HCT116 (cell line): Measurements from ENCODE around the gene FLNB. TPM values are rescaled to one million over a fixed set of nuclear protein-coding genes. Genes with fewer than 3 reads are reported as not detected.

Source experiments
- ATAC-seq: fragments of 200-7000 bp; cut with Tn5 transposase; 2 replicates; pipeline ENCODE4 v1.9.1; 2020; ENCODE audit warnings: mild to moderate bottlenecking, moderate library complexity
- BruUV-seq: library from RNA; stranded (reverse); fragments of 400-500 nt; replicated peaks from 2 replicates; lab custom pipeline; 2021; lab: Mats Ljungman, UMichigan
- CTCF ChIA-PET: fragments of 300-600 bp; sonication (Branson Sonifier 250); formaldehyde crosslinking; loops from one replicate; lab custom pipeline; 2021; ENCODE audit warnings: antibody characterized with exemption; lab: Charles Lee
- POLR2A ChIA-PET: fragments of 300-600, 350-600 bp; sonication (Branson Sonifier 250); formaldehyde crosslinking; loops from one replicate; lab custom pipeline; 2021; ENCODE audit warnings: antibody characterized with exemption; lab: Charles Lee
- RAD21 ChIA-PET, 2 experiments: fragments of 300-600 bp; sonication (Branson Sonifier 250); formaldehyde crosslinking; loops; one replicate each; lab custom pipeline; 2023; ENCODE audit warnings: low total read pairs in 2 of 2; ENCODE audit not compliant: uncharacterized antibody in 2 of 2, unreplicated experiment in 2 of 2, low non-redundant PET in 1 of 2; lab: Charles Lee
- DNase-seq: peaks from one replicate; pipeline ENCODE4 v3.0.0-alpha.2; 2010; ENCODE audit warnings: low read depth, low spot score
- H2AFZ ChIP-seq: fragments of 200-600 bp; shearing (Covaris generic), sonication (generic); 2 replicates; pipeline ENCODE4 v1.6.1; 2017; ENCODE audit warnings: low read depth, mixed run types, mixed read lengths, antibody characterized with exemption, low read length; ENCODE audit not compliant: poor library complexity, severe bottlenecking
- H3K27ac ChIP-seq: 2 replicates; pipeline ENCODE4 v1.5.1; 2012; ENCODE audit warnings: low read depth, low read length
- H3K27me3 ChIP-seq: fragments of 200-600 bp; sonication (generic); 2 replicates; pipeline ENCODE4 v1.6.1; 2016; ENCODE audit warnings: mixed run types, low read length, mixed read lengths; ENCODE audit not compliant: insufficient read depth
- H3K36me3 ChIP-seq, 2 experiments: fragments of 200-500 bp in 1 of 2; fragments of 200-600 bp in 1 of 2; sonication (Bioruptor generic) in 1 of 2; sonication (generic) in 1 of 2; 2 replicates each; pipeline versions ENCODE4 v1.5.1 to v1.6.1; 2014 to 2016; ENCODE audit warnings: low read length in 2 of 2, inconsistent platforms in 1 of 2, mixed read lengths in 1 of 2, mixed run types in 1 of 2; ENCODE audit not compliant: insufficient read depth in 2 of 2, control insufficient read depth in 1 of 2
- H3K4me1 ChIP-seq, 2 experiments: fragments of 200-600 bp in 1 of 2; sonication (generic) in 1 of 2; 2 replicates each; pipeline versions ENCODE4 v1.5.1 to v1.6.1; 2012 to 2017; ENCODE audit warnings: low read length in 2 of 2, inconsistent platforms in 1 of 2, mild to moderate bottlenecking in 1 of 2, mixed read lengths in 1 of 2, mixed run types in 1 of 2, moderate library complexity in 1 of 2; ENCODE audit not compliant: insufficient read depth in 2 of 2, control insufficient read depth in 1 of 2
- H3K4me2 ChIP-seq: fragments of 200-600 bp; sonication (generic); 2 replicates; pipeline ENCODE4 v1.6.1; 2017; ENCODE audit warnings: mixed run types, low read length, mixed read lengths
- H3K4me3 ChIP-seq, 2 experiments: fragments of 200-600 bp in 1 of 2; sonication (generic) in 1 of 2; replicated peaks in 1 of 2; 2 replicates each; pipeline ENCODE4 v1.5.1; 2011 to 2016; ENCODE audit warnings: low read length in 2 of 2, control low read depth in 1 of 2, low read depth in 1 of 2, mild to moderate bottlenecking in 1 of 2, mixed read lengths in 1 of 2, mixed run types in 1 of 2
- H3K79me2 ChIP-seq: fragments of 200-600 bp; sonication (generic); 2 replicates; pipeline ENCODE4 v1.6.1; 2017; ENCODE audit warnings: mild to moderate bottlenecking, mixed run types, low read length, moderate library complexity, mixed read lengths; ENCODE audit not compliant: insufficient read depth
- H3K9ac ChIP-seq: fragments of 200-600 bp; sonication (generic); 2 replicates; pipeline ENCODE4 v1.6.1; 2016; ENCODE audit warnings: low read length, mixed read lengths
- H3K9me2 ChIP-seq: fragments of 200-600 bp; sonication (generic), shearing (Covaris generic); 2 replicates; pipeline ENCODE4 v1.6.1; 2017; ENCODE audit warnings: mixed run types, mild to moderate bottlenecking, moderate library complexity; ENCODE audit not compliant: insufficient read depth
- H3K9me3 ChIP-seq, 2 experiments: fragments of 200-500 bp in 1 of 2; fragments of 200-600 bp in 1 of 2; sonication (Bioruptor generic) in 1 of 2; sonication (generic) in 1 of 2; 2 replicates each; pipeline ENCODE4 v1.6.1; 2014 to 2017; ENCODE audit warnings: low read length in 2 of 2, mixed read lengths in 2 of 2, inconsistent platforms in 1 of 2, low read depth in 1 of 2, mild to moderate bottlenecking in 1 of 2, mixed run types in 1 of 2, moderate library complexity in 1 of 2; ENCODE audit not compliant: control insufficient read depth in 1 of 2, insufficient read depth in 1 of 2
- H4K20me1 ChIP-seq: fragments of 200-600 bp; sonication (generic), shearing (Covaris generic); 2 replicates; pipeline ENCODE4 v1.6.1; 2017; ENCODE audit warnings: mixed run types, mild to moderate bottlenecking, moderate library complexity; ENCODE audit not compliant: insufficient read depth
- ATF3 ChIP-seq: IDR thresholded peaks from 2 replicates; pipeline ENCODE4 v1.6.1; 2012
- CBX3 ChIP-seq: IDR thresholded peaks from 2 replicates; pipeline ENCODE4 v1.6.1; 2012; ENCODE audit warnings: low read depth
- CEBPB ChIP-seq: IDR thresholded peaks from 2 replicates; pipeline ENCODE4 v1.6.1; 2012; ENCODE audit warnings: low read depth
- CTCF ChIP-seq, 3 experiments: fragments of 200-600 bp in 1 of 3; sonication (generic) in 1 of 3; IDR thresholded peaks in 2 of 3; conservative IDR thresholded peaks in 1 of 3; 2 replicates each; pipeline ENCODE4 v1.5.1; 2012 to 2017; ENCODE audit warnings: low read depth in 2 of 3, low read length in 2 of 3, antibody characterized with exemption in 1 of 3, borderline replicate concordance in 1 of 3, control low read depth in 1 of 3, mild to moderate bottlenecking in 1 of 3, mixed read lengths in 1 of 3, mixed run types in 1 of 3, moderate library complexity in 1 of 3; ENCODE audit not compliant: insufficient read depth in 1 of 3
- ELF1 ChIP-seq: IDR thresholded peaks from 2 replicates; pipeline ENCODE4 v1.6.1; 2012; ENCODE audit warnings: low read depth, borderline replicate concordance
- EZH2 ChIP-seq: fragments of 200-600 bp; sonication (generic); IDR thresholded peaks from 2 replicates; pipeline ENCODE4 v1.6.1; 2017; ENCODE audit warnings: antibody characterized with exemption, mixed run types
- EZH2phosphoT487 ChIP-seq: fragments of 200-600 bp; IDR thresholded peaks from 2 replicates; pipeline ENCODE4 v1.6.1; 2018; ENCODE audit warnings: antibody characterized with exemption, borderline replicate concordance
- FOSL1 ChIP-seq: IDR thresholded peaks from 2 replicates; pipeline ENCODE4 v1.6.1; 2012; ENCODE audit warnings: low read depth
- POLR2A ChIP-seq: IDR thresholded peaks from 2 replicates; pipeline ENCODE4 v1.7.0; 2011; ENCODE audit warnings: borderline replicate concordance; ENCODE audit not compliant: insufficient read depth, insufficient read length; ENCODE audit errors: extremely low read depth
- POLR2AphosphoS5 ChIP-seq: IDR thresholded peaks from 2 replicates; pipeline ENCODE4 v1.6.1; 2011; ENCODE audit warnings: mild to moderate bottlenecking, low read depth, low read length, moderate library complexity
- RAD21 ChIP-seq: IDR thresholded peaks from 2 replicates; pipeline ENCODE4 v1.6.1; 2012; ENCODE audit warnings: low read depth, mild to moderate bottlenecking
- SIN3A ChIP-seq: IDR thresholded peaks from 2 replicates; pipeline ENCODE4 v1.6.1; 2012; ENCODE audit warnings: low read depth
- SP1 ChIP-seq: IDR thresholded peaks from 2 replicates; pipeline ENCODE4 v1.6.1; 2012; ENCODE audit warnings: low read depth
- SRF ChIP-seq: IDR thresholded peaks from 2 replicates; pipeline ENCODE4 v1.6.1; 2012; ENCODE audit warnings: low read depth
- YY1 ChIP-seq: IDR thresholded peaks from 2 replicates; pipeline ENCODE4 v1.6.1; 2011; ENCODE audit warnings: low read length, low read depth, moderate library complexity, mild to moderate bottlenecking; ENCODE audit not compliant: insufficient replicate concordance; ENCODE audit errors: extremely low read depth
- ZBTB33 ChIP-seq: IDR thresholded peaks from 2 replicates; pipeline ENCODE4 v1.6.1; 2011; ENCODE audit warnings: mild to moderate bottlenecking, low read length, moderate library complexity; ENCODE audit not compliant: insufficient replicate concordance; ENCODE audit errors: extremely low read depth
- ZFX ChIP-seq: fragments of 450-650 bp; IDR thresholded peaks from 2 replicates; pipeline ENCODE4 v1.6.1; 2017
- intact Hi-C: fragments of 100-400 bp; cut with micrococcal nuclease; formaldehyde crosslinking; loops from 2 replicates; pipeline ENCODE4 v1.10.0; 2022
- total RNA-seq: library from RNA; stranded (reverse); gene quantifications from one replicate; pipeline ENCODE4 v1.2.1, GENCODE V29; 2021; ENCODE audit not compliant: unreplicated experiment

The FLNB gene
- total RNA-seq, 1 experiment from 2014 or later: 116 TPM

GRCh38 chr3:58042947-58043707 is 34.9 kb downstream of the FLNB start:
- ChIA-PET POLR2A (interaction anchor here (0.7 kb wide), 1 partner anchor 36 kb away, joined by 3 read pairs; no protein-coding TSS in a partner anchor), CTCF (no interaction called here), RAD21 (no interaction called here)
- peaks cover 38 to 85% of the 10 kb centered on the region in 2 experiments for H3K4me1 ChIP-seq
- H3K9me3 ChIP-seq: no peaks in the 10 kb centered on the region
- no peaks in the 10 kb centered on the region for H3K9me2 ChIP-seq
- H3K27me3 ChIP-seq: no peaks in the 10 kb centered on the region
- no peak overlapping the region for H3K4me3 ChIP-seq
- no peak overlapping the region for H3K4me2 ChIP-seq
- no peaks in the 10 kb centered on the region; the same call in 1 of the 2 replicates for H4K20me1 ChIP-seq
- no peaks in the 10 kb centered on the region for H3K36me3 ChIP-seq
- H3K9ac ChIP-seq: 0 out of 2 replicates have a peak overlapping the region, but pooled peaks have one; percentile 4
- no peak overlapping the region for H2AFZ ChIP-seq
- no peak for ATAC-seq
- BruUV-seq: no TSS peak
- no peak overlapping the region for H3K27ac ChIP-seq
- TF ChIP-seq CBX3 (no peak), ZFX (no peak)
- TF ChIP-seq, all 23 proteins: peak for 0
- DNase-seq: no peak
- peaks cover 85% of the 10 kb centered on the region for H3K79me2 ChIP-seq
- intact Hi-C loops: no loop called here

GRCh38 chr3:58043933-58044332 is 35.7 kb downstream of the FLNB start:
- DNase-seq (no peak), ATAC-seq (peak; percentile 26; the same call in 1 of the 2 replicates)
- BruUV-seq: no TSS peak
- Histone ChIP-seq H3K9me3 (no peaks in the 10 kb centered on the region), H3K4me1 (peaks cover 46 to 88% of the 10 kb centered on the region in 2 experiments), H3K36me3 (no peaks in the 10 kb centered on the region), H3K4me3 (no peak overlapping the region), H3K27ac (no peak overlapping the region), H3K9me2 (no peaks in the 10 kb centered on the region), H2AFZ (no peak overlapping the region), H4K20me1 (no peaks in the 10 kb centered on the region; the same call in 1 of the 2 replicates), H3K9ac (0 out of 2 replicates have a peak overlapping the region, but pooled peaks have one; percentile 4), H3K4me2 (no peak overlapping the region), H3K79me2 (peaks cover 84% of the 10 kb centered on the region), H3K27me3 (no peaks in the 10 kb centered on the region)
- CTCF ChIA-PET: no interaction called here
- POLR2A ChIA-PET: no interaction called here
- intact Hi-C loops: no loop called here
- RAD21 ChIA-PET: no interaction called here
- TF ChIP-seq POLR2AphosphoS5 (no peak), FOSL1 (no peak), POLR2A (no peak), EZH2 (no peak), ZBTB33 (no peak), SIN3A (no peak), SP1 (no peak), EZH2phosphoT487 (no peak), YY1 (no peak), RAD21 (no peak), CTCF (IDR thresholded peaks at IDR 0.05 in 2 of 3, conservative IDR thresholded peaks at IDR 0.05 in 1 of 3; ENCODE audit: borderline replicate concordance in 1 of 3, insufficient read depth in 1 of 3, low read depth in 2 of 3, low read length in 2 of 3) (no peak), CEBPB (no peak), ELF1 (no peak), SRF (no peak), ATF3 (no peak)
